ENCODE measurements around the gene SACM1L. TPM values are rescaled to one million over a fixed set of nuclear protein-coding genes. Genes with fewer than 3 reads are reported as not detected.
"Not testable (repeated sequence)": the region's sequence is repeated elsewhere in the genome, so short reads cannot be mapped to it uniquely, and the experiment has no call there.

SACM1L gene
- total RNA-seq, 1 experiment from 2014 or later = 31.6 TPM

GRCh38 chr3:45746777-45747622 lies 57.8 kb downstream of the SACM1L start:
- Histone ChIP-seq H3K9me3 (ENCODE audit: control insufficient read depth, insufficient read depth, low read depth, low read length) (no peaks in the 10 kb centered on the region), H3K4me1 (ENCODE audit: control insufficient read depth, insufficient read depth, low read length) (no peaks in the 10 kb centered on the region), H3K36me3 (ENCODE audit: control insufficient read depth, insufficient read depth, low read length) (peaks cover 7% of the 10 kb centered on the region), H3K27me3 (ENCODE audit: control insufficient read depth, insufficient read depth, low read length) (no peaks in the 10 kb centered on the region), H3K27ac (ENCODE audit: low read length) (no peak overlapping the region), H3K4me3 (ENCODE audit: low read depth in 2 of 2, low read length in 2 of 2) (no peak overlapping the region)
- POLR2A ChIA-PET = no interaction called here
- ATAC-seq = peak; percentile 42; the same call in 1 of the 2 replicates
- no peak for TF ChIP-seq TCF7L2 (IDR thresholded peaks at IDR 0.05; ENCODE audit: low read depth, low read length)
- TF ChIP-seq, protein P1, sequence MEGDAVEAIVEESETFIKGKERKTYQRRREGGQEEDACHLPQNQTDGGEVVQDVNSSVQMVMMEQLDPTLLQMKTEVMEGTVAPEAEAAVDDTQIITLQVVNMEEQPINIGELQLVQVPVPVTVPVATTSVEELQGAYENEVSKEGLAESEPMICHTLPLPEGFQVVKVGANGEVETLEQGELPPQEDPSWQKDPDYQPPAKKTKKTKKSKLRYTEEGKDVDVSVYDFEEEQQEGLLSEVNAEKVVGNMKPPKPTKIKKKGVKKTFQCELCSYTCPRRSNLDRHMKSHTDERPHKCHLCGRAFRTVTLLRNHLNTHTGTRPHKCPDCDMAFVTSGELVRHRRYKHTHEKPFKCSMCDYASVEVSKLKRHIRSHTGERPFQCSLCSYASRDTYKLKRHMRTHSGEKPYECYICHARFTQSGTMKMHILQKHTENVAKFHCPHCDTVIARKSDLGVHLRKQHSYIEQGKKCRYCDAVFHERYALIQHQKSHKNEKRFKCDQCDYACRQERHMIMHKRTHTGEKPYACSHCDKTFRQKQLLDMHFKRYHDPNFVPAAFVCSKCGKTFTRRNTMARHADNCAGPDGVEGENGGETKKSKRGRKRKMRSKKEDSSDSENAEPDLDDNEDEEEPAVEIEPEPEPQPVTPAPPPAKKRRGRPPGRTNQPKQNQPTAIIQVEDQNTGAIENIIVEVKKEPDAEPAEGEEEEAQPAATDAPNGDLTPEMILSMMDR (IDR thresholded peaks at IDR 0.05) = no peak
- TF ChIP-seq REST (IDR thresholded peaks at IDR 0.05; ENCODE audit: insufficient read depth in 1 of 2, low read depth in 2 of 2, low read length in 1 of 2) = no peak
- no peak for TF ChIP-seq SIN3A (IDR thresholded peaks at IDR 0.05; ENCODE audit: borderline replicate concordance, insufficient read depth, low read depth, low read length)
- no peak for TF ChIP-seq POLR2AphosphoS5 (IDR thresholded peaks at IDR 0.05; ENCODE audit: low read depth, low read length)
- in situ Hi-C loops (cut with HindIII; ENCODE audit: low pct_unique_long_range_greater_than_20kb, low sequenced_read_pairs) (no loop called here), intact Hi-C loops (cut with micrococcal nuclease; ENCODE audit: unreplicated experiment) (no loop called here)
- BruUV-seq (replicated peaks) = no TSS peak
- DNase-seq (ENCODE audit: low read depth, low spot score) = no peak
- CTCF ChIA-PET = no interaction called here

DNA sequence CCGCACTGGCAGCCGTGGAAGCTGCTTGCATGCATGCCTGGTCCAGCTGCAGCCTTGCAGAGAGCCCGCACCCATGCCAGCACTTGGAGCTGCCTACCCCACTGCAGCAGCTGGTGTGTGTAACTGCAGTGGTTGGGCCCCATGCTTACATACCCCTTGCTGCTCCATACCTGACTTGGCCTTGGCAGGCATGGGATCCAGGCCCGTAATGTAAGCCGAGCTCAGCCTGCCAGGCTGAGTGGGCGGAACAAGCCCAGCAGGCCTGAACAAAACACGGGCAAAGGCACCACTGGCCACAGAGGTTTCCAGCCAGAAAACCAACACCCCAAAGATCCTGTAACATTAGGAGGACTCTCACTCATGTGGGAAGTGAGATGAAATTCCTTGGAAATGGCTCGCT lies 58.9 kb downstream of the SACM1L start:
- in situ Hi-C loops (cut with HindIII; ENCODE audit: low pct_unique_long_range_greater_than_20kb, low sequenced_read_pairs) = no loop called here
- BruUV-seq (replicated peaks) = no TSS peak
- CTCF ChIA-PET = no interaction called here
- Histone ChIP-seq H3K27me3 (ENCODE audit: control insufficient read depth, insufficient read depth, low read length) (no peaks in the 10 kb centered on the region), H3K4me3 (ENCODE audit: low read depth in 2 of 2, low read length in 2 of 2) (no peak overlapping the region), H3K9me3 (ENCODE audit: control insufficient read depth, insufficient read depth, low read depth, low read length) (no peaks in the 10 kb centered on the region), H3K36me3 (ENCODE audit: control insufficient read depth, insufficient read depth, low read length) (peaks cover 7% of the 10 kb centered on the region), H3K4me1 (ENCODE audit: control insufficient read depth, insufficient read depth, low read length) (no peaks in the 10 kb centered on the region), H3K27ac (ENCODE audit: low read length) (no peak overlapping the region)
- DNase-seq (ENCODE audit: low read depth, low spot score) (no peak), ATAC-seq (no peak)
- POLR2A ChIA-PET = no interaction called here
- TF ChIP-seq REST (IDR thresholded peaks at IDR 0.05; ENCODE audit: insufficient read depth in 1 of 2, low read depth in 2 of 2, low read length in 1 of 2) (no peak), TCF7L2 (IDR thresholded peaks at IDR 0.05; ENCODE audit: low read depth, low read length) (no peak), POLR2AphosphoS5 (IDR thresholded peaks at IDR 0.05; ENCODE audit: low read depth, low read length) (no peak), SIN3A (IDR thresholded peaks at IDR 0.05; ENCODE audit: borderline replicate concordance, insufficient read depth, low read depth, low read length) (no peak)
- TF ChIP-seq, protein P1 (IDR thresholded peaks at IDR 0.05) = no peak
- intact Hi-C loops (cut with micrococcal nuclease; ENCODE audit: unreplicated experiment) = no loop called here

DNA sequence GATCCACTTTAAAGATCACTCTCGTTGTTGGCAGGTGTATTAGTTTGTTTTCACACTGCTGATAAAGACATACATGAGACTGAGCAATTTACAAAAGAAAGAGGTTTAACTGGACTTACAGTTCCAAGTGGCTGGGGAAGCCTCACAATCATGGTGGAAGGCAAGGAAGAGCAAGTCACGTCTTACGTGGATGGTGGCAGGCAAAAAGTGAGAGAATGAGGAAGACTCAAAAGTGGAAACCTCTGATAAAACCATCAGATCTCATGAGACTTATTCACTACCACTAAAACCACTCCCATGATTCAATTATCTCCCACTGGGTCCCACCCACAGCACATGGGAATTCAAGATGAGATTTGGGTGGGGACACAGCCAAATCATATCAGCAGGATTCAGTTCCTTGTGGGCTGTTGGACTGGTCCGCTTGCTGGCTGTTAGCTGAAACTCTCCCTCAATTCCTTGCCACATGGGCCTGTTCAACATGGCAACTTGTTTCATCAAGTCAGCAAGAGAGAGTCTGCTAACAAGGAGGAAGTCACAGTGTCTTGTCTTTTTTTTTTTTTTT lies 59.9 kb downstream of the SACM1L start:
- H3K27ac ChIP-seq (ENCODE audit: low read length); POLR2A ChIA-PET; BruUV-seq (replicated peaks); H3K4me1 ChIP-seq (ENCODE audit: control insufficient read depth, insufficient read depth, low read length); H3K27me3 ChIP-seq (ENCODE audit: control insufficient read depth, insufficient read depth, low read length); H3K36me3 ChIP-seq (ENCODE audit: control insufficient read depth, insufficient read depth, low read length); DNase-seq (ENCODE audit: low read depth, low spot score); ATAC-seq; H3K4me3 ChIP-seq (ENCODE audit: low read depth in 2 of 2, low read length in 2 of 2); in situ Hi-C loops (cut with HindIII; ENCODE audit: low pct_unique_long_range_greater_than_20kb, low sequenced_read_pairs); intact Hi-C loops (cut with micrococcal nuclease; ENCODE audit: unreplicated experiment); H3K9me3 ChIP-seq (ENCODE audit: control insufficient read depth, insufficient read depth, low read depth, low read length): not testable (repeated sequence)
- CTCF ChIA-PET = interaction anchor here (0.7 kb wide), 1 partner anchor 180 kb away, joined by 7 read pairs; no protein-coding TSS in a partner anchor

Data from Panc1 (cell line).